ENCODE results near the gene FAM170B. TPM values are rescaled to one million over a fixed set of nuclear protein-coding genes. Genes with fewer than 3 reads are reported as not detected.

FAM170B gene
- total RNA-seq, 2 donors from 2014 or later: not detected

DNA sequence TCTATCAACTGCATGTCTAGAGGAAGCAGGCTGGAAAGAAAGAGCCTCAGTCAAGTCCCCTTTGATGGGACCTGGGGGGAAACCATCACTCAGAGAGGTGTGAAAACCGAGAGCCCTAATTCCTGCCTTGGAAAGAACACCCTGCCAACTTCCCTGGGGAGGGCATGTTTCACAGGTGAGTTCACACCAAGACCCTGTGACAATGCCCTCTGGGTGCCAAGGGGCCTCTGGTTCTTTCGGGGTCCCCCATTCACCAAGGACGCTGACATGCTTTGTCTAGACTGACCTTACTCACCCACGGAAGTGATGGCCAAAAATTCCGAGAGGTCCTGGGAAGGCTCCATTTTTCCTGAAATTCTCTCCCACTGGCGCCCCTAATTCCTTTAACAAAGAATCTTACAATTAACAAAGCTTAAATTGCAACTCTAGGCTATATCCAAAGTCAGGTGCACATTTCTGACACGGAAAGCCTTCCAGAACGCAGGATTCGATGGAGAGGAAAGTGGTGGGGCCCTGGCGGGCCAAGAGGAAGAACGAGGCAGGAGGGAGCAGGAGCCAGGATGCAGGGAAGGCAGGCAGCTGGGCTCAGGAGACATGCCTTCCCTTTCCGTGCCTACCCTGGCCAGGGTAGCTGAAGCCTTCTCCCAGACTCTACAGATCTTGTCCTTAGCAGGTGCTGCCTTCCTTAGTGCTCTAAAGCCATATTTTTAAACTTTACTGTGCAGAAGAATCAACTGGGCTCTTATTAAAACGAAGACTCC, 42.2 kb downstream of the FAM170B start:
- Histone ChIP-seq H3K4me3 (no peak overlapping the region), H3K27me3 (no peaks in the 10 kb centered on the region), H3K4me1 (peaks cover 0 to 67% of the 10 kb centered on the region in 2 donors), H3K9me3 (peaks cover 0 to 7% of the 10 kb centered on the region in 2 donors), H3K36me3 (no peaks in the 10 kb centered on the region), H3K27ac (no peak overlapping the region)
- no peak for DNase-seq (ENCODE audit: low spot score)
- TF ChIP-seq, protein P1, sequence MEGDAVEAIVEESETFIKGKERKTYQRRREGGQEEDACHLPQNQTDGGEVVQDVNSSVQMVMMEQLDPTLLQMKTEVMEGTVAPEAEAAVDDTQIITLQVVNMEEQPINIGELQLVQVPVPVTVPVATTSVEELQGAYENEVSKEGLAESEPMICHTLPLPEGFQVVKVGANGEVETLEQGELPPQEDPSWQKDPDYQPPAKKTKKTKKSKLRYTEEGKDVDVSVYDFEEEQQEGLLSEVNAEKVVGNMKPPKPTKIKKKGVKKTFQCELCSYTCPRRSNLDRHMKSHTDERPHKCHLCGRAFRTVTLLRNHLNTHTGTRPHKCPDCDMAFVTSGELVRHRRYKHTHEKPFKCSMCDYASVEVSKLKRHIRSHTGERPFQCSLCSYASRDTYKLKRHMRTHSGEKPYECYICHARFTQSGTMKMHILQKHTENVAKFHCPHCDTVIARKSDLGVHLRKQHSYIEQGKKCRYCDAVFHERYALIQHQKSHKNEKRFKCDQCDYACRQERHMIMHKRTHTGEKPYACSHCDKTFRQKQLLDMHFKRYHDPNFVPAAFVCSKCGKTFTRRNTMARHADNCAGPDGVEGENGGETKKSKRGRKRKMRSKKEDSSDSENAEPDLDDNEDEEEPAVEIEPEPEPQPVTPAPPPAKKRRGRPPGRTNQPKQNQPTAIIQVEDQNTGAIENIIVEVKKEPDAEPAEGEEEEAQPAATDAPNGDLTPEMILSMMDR (IDR thresholded peaks at IDR 0.05): no peak

DNA sequence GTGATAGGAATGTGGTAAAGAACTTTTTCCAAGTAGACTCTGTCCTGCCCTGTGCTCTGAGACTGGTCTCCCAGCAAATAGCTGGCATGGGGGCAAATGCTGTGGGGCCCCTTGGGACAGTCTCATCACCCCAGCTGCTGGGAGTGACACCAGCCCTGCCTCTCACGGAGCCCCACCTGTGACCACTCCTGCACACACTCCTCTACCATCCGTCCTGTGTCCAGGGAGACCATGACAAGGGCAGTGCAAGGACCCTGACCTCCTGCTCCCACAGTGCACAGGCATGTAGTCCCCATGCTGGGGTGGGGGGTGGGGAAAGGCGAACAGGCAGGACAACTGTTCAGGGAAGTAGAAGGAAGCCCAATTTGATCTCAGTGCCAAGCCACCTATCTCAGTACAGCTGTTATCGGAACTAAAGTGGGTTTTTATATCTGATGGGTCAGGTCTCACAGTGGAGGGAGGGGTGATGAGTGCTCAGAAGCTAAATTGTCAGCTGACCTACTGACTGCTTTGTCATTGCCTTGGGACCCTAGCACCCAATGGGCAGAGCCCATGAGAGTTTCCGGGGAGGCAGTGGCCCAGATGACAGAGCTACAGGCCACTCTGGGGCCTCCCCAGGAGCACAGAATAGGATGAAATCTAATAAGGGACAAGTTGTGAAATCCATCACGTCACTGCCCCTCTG, 43.0 kb downstream of the FAM170B start:
- no peaks in the 10 kb centered on the region for H3K27me3 ChIP-seq
- H3K9me3 ChIP-seq: peaks cover 0 to 13% of the 10 kb centered on the region in 2 donors
- H3K4me3 ChIP-seq: no peak overlapping the region
- H3K4me1 ChIP-seq: peaks cover 0 to 59% of the 10 kb centered on the region in 2 donors
- H3K27ac ChIP-seq: peak overlapping the region; percentile 46 to 52
- TF ChIP-seq, protein P1 (IDR thresholded peaks at IDR 0.05): no peak
- peak; percentile 48 for DNase-seq (ENCODE audit: low spot score)
- H3K36me3 ChIP-seq: no peaks in the 10 kb centered on the region

DNA sequence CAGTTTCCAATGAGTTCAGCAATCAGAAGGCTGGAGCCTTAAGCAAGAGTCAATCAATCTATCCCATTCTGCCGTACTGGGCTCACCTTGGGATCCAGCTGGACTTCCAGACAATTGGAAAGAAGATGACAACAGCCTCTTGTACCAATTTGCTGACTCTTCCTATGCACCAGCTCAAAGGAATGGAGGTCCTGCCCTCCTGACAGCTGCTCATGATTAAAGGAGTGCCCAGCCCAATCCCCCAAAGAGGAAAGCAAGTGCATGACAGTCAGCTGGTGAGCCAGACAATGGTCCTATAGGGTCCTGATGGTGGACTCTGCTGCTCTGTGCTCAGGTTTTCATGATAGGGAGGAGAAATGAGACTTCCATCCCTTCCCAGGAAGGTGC, 43.6 kb downstream of the FAM170B start:
- H3K36me3 ChIP-seq: no peaks in the 10 kb centered on the region
- TF ChIP-seq, protein P1 (IDR thresholded peaks at IDR 0.05): no peak
- no peaks in the 10 kb centered on the region for H3K27me3 ChIP-seq
- H3K4me3 ChIP-seq: no peak overlapping the region
- H3K4me1 ChIP-seq: peaks cover 0 to 52% of the 10 kb centered on the region in 2 donors
- no peak for DNase-seq (ENCODE audit: low spot score)
- H3K27ac ChIP-seq: peak overlapping the region; percentile 46 to 52
- H3K9me3 ChIP-seq: peaks cover 0 to 13% of the 10 kb centered on the region in 2 donors

DNA sequence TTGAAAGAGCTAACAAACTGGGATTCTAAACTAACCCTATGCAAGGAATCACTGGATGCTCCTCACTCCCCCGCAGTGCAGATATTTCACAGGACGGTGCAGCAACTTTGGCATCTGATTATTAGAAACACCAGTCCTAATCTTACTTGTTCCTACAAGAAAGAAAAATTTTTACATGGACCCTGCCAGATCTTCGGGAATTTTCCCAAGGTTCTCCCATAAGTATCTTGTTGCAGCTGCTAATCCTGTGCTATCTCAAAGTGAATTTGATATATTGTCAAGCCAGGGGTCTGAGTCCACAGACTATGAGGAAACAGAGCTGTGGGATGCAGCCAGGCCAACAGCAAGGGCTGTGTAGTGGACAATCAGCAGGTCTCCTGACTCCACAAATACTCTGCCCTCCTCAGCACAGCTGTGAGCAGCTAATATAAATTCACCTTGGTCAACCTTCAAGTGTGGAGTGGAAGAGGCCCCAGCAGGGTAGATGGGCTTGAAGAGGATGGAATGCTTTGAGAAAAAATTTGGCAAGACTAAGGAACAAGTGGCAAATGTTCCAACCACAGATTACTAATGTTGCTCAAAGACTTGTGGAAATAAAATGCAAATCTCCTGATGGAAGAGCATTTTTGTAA, 44.1 kb downstream of the FAM170B start:
- Histone ChIP-seq H3K27me3 (no peaks in the 10 kb centered on the region), H3K4me3 (no peak overlapping the region), H3K36me3 (no peaks in the 10 kb centered on the region), H3K4me1 (peaks cover 0 to 47% of the 10 kb centered on the region in 2 donors), H3K27ac (peak overlapping the region; percentile 46 to 52), H3K9me3 (peaks cover 0 to 13% of the 10 kb centered on the region in 2 donors)
- peak; percentile 57 for DNase-seq (ENCODE audit: low spot score)
- TF ChIP-seq, protein P1 (IDR thresholded peaks at IDR 0.05): no peak

DNA sequence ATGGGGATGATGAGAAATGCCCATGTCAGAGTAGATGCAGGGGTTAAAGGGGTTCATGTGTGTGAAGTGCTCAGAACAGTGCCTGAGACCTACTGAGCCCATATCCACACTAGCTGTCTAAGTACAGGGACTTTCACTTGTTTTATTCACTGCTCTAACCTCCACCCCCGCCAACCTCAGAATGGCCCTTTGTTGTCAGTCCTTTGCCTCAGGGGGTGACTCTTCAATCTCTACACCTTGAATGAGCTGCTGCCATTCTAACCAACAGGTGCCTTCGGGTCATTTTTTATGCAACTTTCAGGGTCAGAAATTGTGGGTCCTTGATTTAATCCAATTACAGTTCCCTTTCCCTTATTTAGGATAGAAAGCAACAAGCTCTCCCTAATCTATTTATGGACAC, 44.7 kb downstream of the FAM170B start:
- Histone ChIP-seq H3K27me3 (no peaks in the 10 kb centered on the region), H3K4me1 (peaks cover 0 to 43% of the 10 kb centered on the region in 2 donors), H3K27ac (peak overlapping the region; percentile 46 to 52), H3K9me3 (peaks cover 0 to 13% of the 10 kb centered on the region in 2 donors), H3K36me3 (no peaks in the 10 kb centered on the region), H3K4me3 (no peak overlapping the region)
- TF ChIP-seq, protein P1 (IDR thresholded peaks at IDR 0.05): no peak
- no peak for DNase-seq (ENCODE audit: low spot score)

All from right atrium auricular region (tissue), 2 donors.